22Rv1 (cell line): ENCODE results near the gene EIF4E3.

Source experiments
- H3K27ac ChIP-seq: fragments of 450-650 bp; 2 replicates; pipeline ENCODE4 v1.5.1; 2017
- CTCF ChIP-seq: fragments of 450-650 bp; IDR thresholded peaks from 2 replicates; pipeline ENCODE4 v1.5.1; 2017; ENCODE audit warnings: mild to moderate bottlenecking
- ZFX ChIP-seq: fragments of 450-650 bp; IDR thresholded peaks from 2 replicates; pipeline ENCODE4 v1.6.1; 2017; ENCODE audit warnings: antibody characterized with exemption, borderline replicate concordance

Gene EIF4E3

GRCh38 chr3:71649757-71650156, 75.4 kb downstream of the EIF4E3 start:
- no peak overlapping the region for H3K27ac ChIP-seq
- TF ChIP-seq ZFX, result no peak
- no peak for TF ChIP-seq CTCF

- TF ChIP-seq CTCF (no peak), ZFX (no peak)
- no peak overlapping the region for H3K27ac ChIP-seq
These were observed 77.5 kb downstream of the EIF4E3 start for GRCh38 chr3:71647751-71648150.

- TF ChIP-seq CTCF (no peak), ZFX (no peak)
- H3K27ac ChIP-seq, result no peak overlapping the region
These were observed 78.2 kb downstream of the EIF4E3 start for GRCh38 chr3:71646971-71647370.

GRCh38 chr3:71645140-71645539, 80.1 kb downstream of the EIF4E3 start:
- H3K27ac ChIP-seq, result no peak overlapping the region
- TF ChIP-seq CTCF (no peak), ZFX (no peak)

GRCh38 chr3:71641674-71642073, 83.5 kb downstream of the EIF4E3 start:
- H3K27ac ChIP-seq, result no peak overlapping the region
- TF ChIP-seq CTCF (no peak), ZFX (no peak)

- TF ChIP-seq CTCF, result no peak
- no peak for TF ChIP-seq ZFX
- no peak overlapping the region for H3K27ac ChIP-seq
These were observed 84.7 kb downstream of the EIF4E3 start for GRCh38 chr3:71640331-71640983.

GRCh38 chr3:71636482-71636881, 88.7 kb downstream of the EIF4E3 start:
- no peak for TF ChIP-seq ZFX
- no peak for TF ChIP-seq CTCF
- H3K27ac ChIP-seq, result no peak overlapping the region
